Measurements from ENCODE around the gene NLGN3. TPM values are rescaled to one million over a fixed set of nuclear protein-coding genes. Genes with fewer than 3 reads are reported as not detected.

Gene NLGN3
- total RNA-seq = 0.16 and 0.89 TPM in 2 replicates

DNA sequence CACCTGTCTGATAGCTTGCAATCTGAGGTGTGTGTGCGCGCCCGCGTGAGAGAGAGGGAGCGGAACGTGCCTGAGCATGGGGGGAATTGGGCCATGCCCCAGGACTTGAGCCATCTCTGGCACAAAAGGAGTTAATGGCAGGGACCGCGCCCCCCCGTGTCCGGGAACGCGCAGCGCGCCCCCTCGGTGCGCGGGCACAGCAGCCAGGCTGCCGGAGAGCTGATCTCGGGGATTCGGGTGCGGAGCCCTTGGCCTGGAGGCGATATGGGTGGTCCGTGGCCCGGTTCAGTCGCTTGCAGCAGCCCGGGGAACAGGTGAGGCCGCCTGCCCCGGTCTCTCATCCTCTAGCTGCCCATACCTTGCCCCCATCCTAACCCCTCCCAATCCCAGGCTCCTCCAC lies at the start of gene NLGN3:
NLGN3 (plus strand) TSS at position 191 of the 400 bp plus-strand sequence. CDS start 2,909 bp downstream, outside the sequence.

DNA sequence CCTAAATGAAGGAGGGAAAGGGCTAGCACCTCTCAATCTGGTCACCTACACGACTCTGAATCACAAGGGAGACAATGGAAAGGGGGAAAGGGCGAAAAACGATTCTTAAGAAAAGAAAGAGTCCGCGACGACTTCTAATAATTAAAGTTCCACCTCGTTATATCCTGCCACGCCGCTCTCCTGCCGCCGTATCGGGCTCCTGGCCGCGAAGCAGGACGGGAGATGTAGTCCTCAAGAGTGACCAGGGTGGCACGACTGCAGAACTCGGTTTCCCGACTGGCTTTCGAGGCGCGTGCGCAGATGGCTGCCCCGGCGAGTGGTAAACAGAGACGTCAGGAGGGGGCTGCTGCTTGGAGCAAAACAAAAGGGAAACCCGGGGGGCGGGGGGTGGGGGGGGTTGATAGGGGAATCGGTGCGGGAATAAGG lies 49.1 kb upstream of the NLGN3 start, which contains the start of gene FOXO4:
FOXO4 (plus strand) TSS at position 297 of the 426 bp plus-strand sequence. CDS start 678 bp downstream, outside the sequence.

DNA sequence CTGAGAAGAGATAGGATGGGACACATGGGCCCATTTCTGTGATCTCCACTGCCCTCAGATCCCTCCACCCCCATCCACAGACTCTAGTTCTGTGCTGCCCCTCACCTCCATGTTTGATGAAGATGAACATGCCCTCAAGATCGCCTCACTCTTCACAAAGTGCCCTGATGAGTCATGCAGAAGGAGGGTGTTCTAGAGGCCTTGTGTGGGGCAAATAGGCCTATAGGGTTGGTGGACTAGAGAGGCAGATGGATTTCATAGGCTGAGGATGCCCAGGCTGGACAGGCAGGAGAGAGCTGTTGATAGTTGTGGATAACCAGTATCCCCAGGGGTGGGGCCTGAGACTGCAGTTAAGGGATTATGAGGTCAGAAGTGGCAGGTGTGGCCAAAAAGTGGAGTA lies 38.2 kb upstream of the NLGN3 start, which contains the start of gene CXorf65:
CXorf65 (minus strand) TSS at position 314 of the 400 bp plus-strand sequence; CDS start at position 130, 184 bp downstream.

DNA sequence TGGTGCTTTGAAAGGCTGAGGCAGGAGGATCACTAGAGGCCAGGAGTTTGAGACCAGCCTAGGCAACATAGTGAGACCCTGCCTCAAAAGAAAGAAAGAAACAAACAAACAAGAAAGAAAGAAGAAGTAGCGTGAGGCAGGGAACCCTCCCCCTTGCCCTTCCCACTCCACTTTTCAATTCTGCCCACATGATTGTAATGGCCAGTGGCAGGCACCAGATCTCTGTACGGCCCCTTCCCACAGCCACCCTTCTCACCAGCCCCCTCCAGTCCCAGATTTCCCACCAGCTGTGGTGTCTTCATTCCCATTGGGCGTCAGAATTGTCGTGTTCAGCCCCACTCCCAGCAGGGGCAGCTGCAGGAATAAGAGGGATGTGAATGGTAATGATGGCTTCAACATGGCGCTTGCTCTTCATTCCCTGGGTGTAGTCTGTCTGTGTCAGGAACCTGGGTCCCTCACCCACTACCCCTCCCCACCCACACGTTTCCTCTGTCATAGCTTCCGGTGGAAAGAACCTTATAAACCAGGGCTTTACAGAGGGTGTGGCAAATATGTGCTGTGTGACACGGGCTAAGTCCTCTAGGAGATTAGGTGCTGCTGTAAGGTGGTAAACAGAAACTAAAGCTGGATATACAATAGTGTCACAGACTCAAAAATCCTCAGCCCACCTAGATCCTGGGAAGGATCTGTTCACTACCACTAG lies 33.3 kb upstream of the NLGN3 start, which contains the start of gene IL2RG:
IL2RG (minus strand) TSS at position 437 of the 703 bp plus-strand sequence; CDS start at position 399, 38 bp downstream.

DNA sequence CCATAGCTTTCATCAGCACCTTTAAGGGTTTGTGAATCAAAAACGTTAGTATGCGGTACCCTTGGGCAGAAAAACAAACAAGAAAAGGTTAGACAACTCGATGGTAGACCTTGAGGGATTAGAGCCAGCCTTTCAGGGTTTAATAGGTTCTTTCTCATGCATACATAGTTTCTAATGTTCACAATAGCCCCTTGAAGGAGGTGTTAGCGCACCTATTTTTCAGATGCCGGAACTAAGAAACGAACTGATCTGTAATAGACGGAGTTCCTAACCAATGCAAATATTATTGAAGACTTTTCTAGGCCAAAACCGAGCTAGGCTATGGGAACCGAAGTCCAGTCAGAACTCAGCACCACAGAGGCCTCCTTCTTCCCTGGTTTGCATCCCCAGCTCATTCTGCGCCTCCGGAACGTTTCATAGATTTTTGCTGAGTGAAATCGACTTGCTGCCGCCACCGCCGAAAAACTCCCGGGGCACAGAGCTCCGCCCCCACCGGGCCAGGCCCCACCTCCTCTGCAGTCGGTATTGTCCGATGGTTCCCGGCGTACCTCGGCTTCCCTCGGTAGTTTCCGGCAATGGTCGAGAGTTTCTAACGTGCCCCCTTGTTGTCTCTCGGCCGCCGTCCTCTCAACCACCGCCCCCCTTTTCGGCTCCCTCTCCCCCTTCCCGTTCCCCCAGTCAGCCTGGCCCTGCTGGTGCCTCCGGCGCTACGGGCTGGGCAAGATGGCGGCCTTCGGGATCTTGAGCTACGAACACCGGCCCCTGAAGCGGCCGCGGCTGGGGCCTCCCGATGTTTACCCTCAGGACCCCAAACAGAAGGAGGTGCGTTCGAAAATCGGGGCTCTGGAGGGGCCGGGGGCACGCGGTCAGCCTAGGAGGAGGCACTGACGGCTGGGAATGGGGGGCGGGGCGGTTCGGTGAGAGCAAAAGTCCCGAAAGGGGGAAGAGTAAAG lies 26.3 kb upstream of the NLGN3 start, which contains the start of gene MED12:
MED12 (plus strand) TSS at position 565 of the 953 bp plus-strand sequence; CDS start at position 724, 159 bp downstream.

Other genes starting within 250 kb of the NLGN3 start
- not detected in 2 replicates for gene TEX11, start 236.1 kb upstream of the NLGN3 start, total RNA-seq
- gene SLC7A3, start 213.7 kb upstream of the NLGN3 start, total RNA-seq = 0.16 and 0.38 TPM in 2 replicates
- gene SNX12, start 76.5 kb upstream of the NLGN3 start, total RNA-seq = 49.0 and 50.8 TPM in 2 replicates
- gene FOXO4, start 49.0 kb upstream of the NLGN3 start, total RNA-seq = 1.6 and 6.6 TPM in 2 replicates
- not detected in 2 replicates for gene CXorf65, start 38.1 kb upstream of the NLGN3 start, total RNA-seq
- gene IL2RG, start 33.3 kb upstream of the NLGN3 start, total RNA-seq = not detected in 2 replicates
- 19.6 and 42.5 TPM in 2 replicates for gene MED12, start 26.2 kb upstream of the NLGN3 start, total RNA-seq
- 0.25 TPM in 1 of 2 replicates, not detected in the other for gene GJB1, start 78.4 kb downstream of the NLGN3 start, total RNA-seq
- 21.8 and 32.7 TPM in 2 replicates for gene ZMYM3, start 109.3 kb downstream of the NLGN3 start, total RNA-seq
- 295 and 311 TPM in 2 replicates for gene NONO, start 138.8 kb downstream of the NLGN3 start, total RNA-seq
- 0.38 and 1.6 TPM in 2 replicates for gene ITGB1BP2, start 156.9 kb downstream of the NLGN3 start, total RNA-seq
- gene TAF1, start 221.5 kb downstream of the NLGN3 start, total RNA-seq = 8.5 and 17.6 TPM in 2 replicates